Testis (tissue), 2 donors: ENCODE measurements around the gene STRN.

Source experiments
- CTCF ChIP-seq, 3 experiments: fragments of 450-650 bp in 2 of 3; fragments of 200-600 bp in 1 of 3; sonication (generic) in 1 of 3; IDR thresholded peaks; one replicate each; pipeline ENCODE4 v1.5.1; 2016 to 2019; ENCODE audit warnings: antibody characterized with exemption in 3 of 3, mild to moderate bottlenecking in 2 of 3, moderate library complexity in 1 of 3
- POLR2A ChIP-seq: fragments of 450-650 bp; IDR thresholded peaks from one replicate; pipeline ENCODE4 v1.6.1; 2017; ENCODE audit warnings: antibody characterized with exemption, mild to moderate bottlenecking, moderate library complexity

GRCh38 chr2:36811071-36811470 lies 155.3 kb downstream of the STRN start:
- TF ChIP-seq CTCF (IDR thresholded peaks at IDR 0.05) = no peak
- TF ChIP-seq POLR2A = no peak
